AG10803 (cell line): ENCODE measurements around the gene CST8.

Experiments used
- DNase-seq: peaks from one replicate; pipeline ENCODE4 v3.0.0; 2010; ENCODE audit warnings: low read depth
- H3K4me3 ChIP-seq: 2 replicates; pipeline ENCODE4 v1.5.1; 2011; ENCODE audit warnings: mild to moderate bottlenecking, low read length, control low read depth
- CTCF ChIP-seq: conservative IDR thresholded peaks from 2 replicates; pipeline ENCODE4 v1.5.1; 2011; ENCODE audit warnings: mild to moderate bottlenecking, low read length, control low read depth, inconsistent platforms

CST8 gene

GRCh38 chr20:23520185-23520584, 29.3 kb downstream of the CST8 start:
- no peak overlapping the region for H3K4me3 ChIP-seq
- DNase-seq = no peak
- TF ChIP-seq CTCF = no peak

GRCh38 chr20:23524146-23524545, 33.2 kb downstream of the CST8 start:
- TF ChIP-seq CTCF = no peak
- DNase-seq = no peak
- H3K4me3 ChIP-seq = no peak overlapping the region

- no peak for TF ChIP-seq CTCF
- no peak overlapping the region for H3K4me3 ChIP-seq
- no peak for DNase-seq
Measured at GRCh38 chr20:23526850-23527249, 35.9 kb downstream of the CST8 start.

- DNase-seq = no peak
Measured at GRCh38 chr20:23528867-23529431, 38.0 kb downstream of the CST8 start.

GRCh38 chr20:23530937-23531567, 40.1 kb downstream of the CST8 start:
- DNase-seq = no peak
- no peak for TF ChIP-seq CTCF
- H3K4me3 ChIP-seq = no peak overlapping the region

More at GRCh38 chr20:23528867-23529431, 38.0 kb downstream of the CST8 start:
- H3K4me3 ChIP-seq = no peak overlapping the region
- TF ChIP-seq CTCF = no peak

GRCh38 chr20:23532533-23532932, 41.6 kb downstream of the CST8 start:
- TF ChIP-seq CTCF = no peak
- no peak for DNase-seq
- H3K4me3 ChIP-seq = no peak overlapping the region

- TF ChIP-seq CTCF = no peak
- no peak overlapping the region for H3K4me3 ChIP-seq
- no peak for DNase-seq
Measured at GRCh38 chr20:23533161-23533560, 42.2 kb downstream of the CST8 start.
